HepG2 (cell line): Measurements from ENCODE around the gene SYNGR2. TPM values are rescaled to one million over a fixed set of nuclear protein-coding genes. Genes with fewer than 3 reads are reported as not detected.
A peak's percentile ranks its signal among the peaks of the same experiment; 100 is the strongest.

Experiments
- CENPBD1 ChIP-seq: sonication (generic); formaldehyde crosslinking; IDR thresholded peaks from 2 replicates; pipeline ENCODE4 v1.8.0; 2022; ENCODE audit warnings: missing genetic modification reagents, low read depth, mild to moderate bottlenecking, borderline replicate concordance
- CERS6 ChIP-seq: sonication (generic); formaldehyde crosslinking; IDR thresholded peaks from 2 replicates; pipeline ENCODE4 v1.5.0; 2020; ENCODE audit warnings: missing genetic modification reagents
- DDIT3 ChIP-seq: sonication (generic); formaldehyde crosslinking; IDR thresholded peaks from 2 replicates; pipeline ENCODE4 v1.4.0; 2020; ENCODE audit warnings: mild to moderate bottlenecking, missing genetic modification reagents
- IKZF5 ChIP-seq: IDR thresholded peaks from 2 replicates; pipeline ENCODE4 v1.6.1; 2018; ENCODE audit warnings: missing genetic modification reagents, mild to moderate bottlenecking, missing compliant biosample characterization
- NFYC ChIP-seq: IDR thresholded peaks from 2 replicates; pipeline ENCODE4 v1.6.1; 2016; ENCODE audit warnings: missing genetic modification reagents, missing compliant biosample characterization
- NR2F1 ChIP-seq, 2 experiments: fragments of 450-650 bp in 1 of 2; formaldehyde crosslinking in 1 of 2; IDR thresholded peaks; 2 replicates each; pipeline versions ENCODE4 v1.5.0 to v1.6.1; 2016 to 2020; ENCODE audit warnings: mild to moderate bottlenecking in 1 of 2, missing compliant biosample characterization in 1 of 2, missing genetic modification reagents in 1 of 2, moderate library complexity in 1 of 2
- PITX1 ChIP-seq: sonication (generic); formaldehyde crosslinking; IDR thresholded peaks from 2 replicates; pipeline ENCODE4 v1.5.1; 2020; ENCODE audit warnings: mild to moderate bottlenecking, missing genetic modification reagents
- RNF219 ChIP-seq: sonication (generic); formaldehyde crosslinking; IDR thresholded peaks from 2 replicates; pipeline ENCODE4 v1.5.0; 2020; ENCODE audit warnings: mild to moderate bottlenecking, missing genetic modification reagents
- SKIL ChIP-seq: sonication (generic); formaldehyde crosslinking; IDR thresholded peaks from 2 replicates; pipeline ENCODE4 v1.8.0; 2022; ENCODE audit warnings: missing genetic modification reagents, mild to moderate bottlenecking, moderate library complexity, borderline replicate concordance
- THAP7 ChIP-seq: sonication (generic); formaldehyde crosslinking; IDR thresholded peaks from 2 replicates; pipeline ENCODE4 v1.8.1; 2023; ENCODE audit warnings: mild to moderate bottlenecking, missing genetic modification reagents
- ZFP82 ChIP-seq: sonication (generic); formaldehyde crosslinking; IDR thresholded peaks from 2 replicates; pipeline ENCODE4 v1.5.1; 2020; ENCODE audit warnings: mild to moderate bottlenecking, missing genetic modification reagents, borderline replicate concordance
- ZNF274 ChIP-seq: sonication (generic); formaldehyde crosslinking; IDR thresholded peaks from 2 replicates; pipeline ENCODE4 v1.5.1; 2020; ENCODE audit warnings: mild to moderate bottlenecking, missing genetic modification reagents
- ZNF350 ChIP-seq: sonication (generic); formaldehyde crosslinking; IDR thresholded peaks from 2 replicates; pipeline ENCODE4 v1.4.0; 2020; ENCODE audit warnings: mild to moderate bottlenecking, low read depth, missing genetic modification reagents, borderline replicate concordance
- ZNF44 ChIP-seq: sonication (generic); formaldehyde crosslinking; IDR thresholded peaks from 2 replicates; pipeline ENCODE4 v1.5.1; 2020; ENCODE audit warnings: mild to moderate bottlenecking, missing genetic modification reagents
- ZNF687 ChIP-seq: sonication (generic); formaldehyde crosslinking; IDR thresholded peaks from 2 replicates; pipeline ENCODE4 v1.5.1; 2020; ENCODE audit warnings: mild to moderate bottlenecking, missing genetic modification reagents, moderate library complexity
- polyA plus RNA-seq, 8 experiments: library from polyadenylated mRNA; depleted of rRNA in 3 of 8; stranded (reverse) in 7 of 8; unstranded in 1 of 8; fragments of >200 nt; fragmentation: Illumina TruSeq in 4 of 8; extraction: Trizol in 4 of 8; gene quantifications; 2 replicates each; pipeline versions ENCODE4 v1.2.1 to v1.2.3, GENCODE V29; 2011 to 2016; ENCODE audit warnings: low read depth in 4 of 8, missing spikeins in 1 of 8, mixed read lengths in 1 of 8; ENCODE audit not compliant: insufficient read depth in 1 of 8
- total RNA-seq, 5 experiments: library from RNA; depleted of rRNA; stranded (reverse); fragments of >200 nt; fragmentation: Illumina TruSeq; extraction: Trizol; gene quantifications; 2 replicates each; pipeline ENCODE4 v1.2.3, GENCODE V29; 2016; ENCODE audit warnings: low read depth in 1 of 5

Gene SYNGR2
- total and polyA plus RNA-seq, 2 of the 13 experiments (the other 11 are each of a cell fraction or from before 2014, with no cell fraction given), result 46.7 to 170 TPM

GRCh38 chr17:78168242-78168902 is at the start of gene SYNGR2 (continued):
- TF ChIP-seq ZNF44 (CRISPR knock-in tag) (no peak), ZFP82 (peak; percentile 76; the same call in 1 of the 2 replicates), DDIT3 (CRISPR knock-in tag) (no peak), SKIL (CRISPR knock-in tag) (no peak), ZNF350 (no peak; the same call in 1 of the 2 replicates), RNF219 (no peak; the same call in 1 of the 2 replicates), IKZF5 (peak; percentile 47; the same call in 1 of the 2 replicates), CERS6 (CRISPR knock-in tag) (no peak), ZNF274 (CRISPR knock-in tag) (no peak; the same call in 1 of the 2 replicates), CENPBD1 (CRISPR knock-in tag) (no peak), THAP7 (CRISPR knock-in tag) (peak; percentile 87; the same call in 1 of the 2 replicates), PITX1 (0 out of 2 replicates have a peak, but pooled peaks have one; percentile 12), ZNF687 (CRISPR knock-in tag) (peak; percentile 81), NR2F1 (CRISPR knock-in tag; IDR thresholded peaks at IDR 0.05) (no peak), NFYC (no peak)
